ENCODE measurements around the gene SLC45A2.

- TF ChIP-seq CTCF (IDR thresholded peaks at IDR 0.05) = no peak
- TF ChIP-seq POLR2A (IDR thresholded peaks at IDR 0.05; ENCODE audit: low read depth) = no peak
- no peak for TF ChIP-seq EP300 (IDR thresholded peaks at IDR 0.05)
- no peak for TF ChIP-seq POLR2AphosphoS5 (IDR thresholded peaks at IDR 0.05)
Measured at GRCh38 chr5:33957577-33958150, 26.8 kb downstream of the SLC45A2 start.
